ENCODE results near the gene NEK7. TPM values are rescaled to one million over a fixed set of nuclear protein-coding genes. Genes with fewer than 3 reads are reported as not detected.

NEK7 gene
- total and polyA plus RNA-seq, 2 of the 4 experiments (the other 2 are of a cell fraction): 89.0 to 467 TPM

GRCh38 chr1:198177546-198177945 is 20.7 kb downstream of the NEK7 start:
- intact Hi-C loops (cut with micrococcal nuclease): no loop called here
- Histone ChIP-seq H3K4ac (ENCODE audit: low read depth, low read length) (no peak overlapping the region), H2BK15ac (ENCODE audit: low read depth, low read length) (no peak overlapping the region), H4K91ac (ENCODE audit: insufficient read depth, low read depth, low read length) (no peak overlapping the region), H3K4me2 (ENCODE audit: low read depth, low read length) (peak overlapping the region; percentile 19; the same call in 1 of the 2 replicates), H3K27ac (ENCODE audit: insufficient read depth, low read length) (no peak overlapping the region), H2AK9ac (replicated peaks; ENCODE audit: low read depth, low read length, poor library complexity) (no peak overlapping the region), H2AFZ (replicated peaks; ENCODE audit: low read length, poor library complexity) (no peak overlapping the region), H2BK120ac (ENCODE audit: low read depth, low read length) (no peak overlapping the region), H4K8ac (ENCODE audit: low read depth in 2 of 2, low read length in 2 of 2) (no peak overlapping the region), H2BK5ac (ENCODE audit: low read depth, low read length, poor library complexity, severe bottlenecking) (no peak overlapping the region), H4K20me1 (ENCODE audit: insufficient read depth, low read length) (peaks cover 49% of the 10 kb centered on the region), H3K9me3 (ENCODE audit: control insufficient read depth, insufficient read depth, low read length) (no peaks in the 10 kb centered on the region), H3K79me1 (ENCODE audit: low read depth in 1 of 2, low read length in 2 of 2) (peaks cover 3 to 49% of the 10 kb centered on the region in 2 experiments; a peak in 2 of 4 replicates), H3K56ac (ENCODE audit: extremely low read depth, insufficient read depth, low read length) (no peak overlapping the region), H2BK20ac (ENCODE audit: low read depth, low read length) (no peak overlapping the region), H3K27me3 (ENCODE audit: control insufficient read depth, insufficient read depth, low read length) (no peaks in the 10 kb centered on the region), H3K18ac (ENCODE audit: low read depth, low read length) (no peak overlapping the region; the same call in 1 of the 2 replicates), H3K9me1 (ENCODE audit: insufficient read depth, low read length) (peaks cover 11% of the 10 kb centered on the region), H3K4me3 (ENCODE audit: insufficient read depth, low read depth, low read length) (no peak overlapping the region), H3K36me3 (ENCODE audit: control insufficient read depth, insufficient read depth, low read length) (no peaks in the 10 kb centered on the region), H3K23ac (ENCODE audit: low read depth, low read length) (no peak overlapping the region; the same call in 1 of the 2 replicates), H3K14ac (replicated peaks; ENCODE audit: low read depth, low read length) (no peak overlapping the region), H3K9ac (ENCODE audit: low read depth, low read length) (no peak overlapping the region), H3K4me1 (ENCODE audit: control insufficient read depth, insufficient read depth, low read length) (peaks cover 19% of the 10 kb centered on the region), H4K5ac (ENCODE audit: low read depth, low read length) (no peak overlapping the region), H2AK5ac (ENCODE audit: low read depth, low read length) (no peak overlapping the region)
- CTCF ChIA-PET: no interaction called here
- DNase-seq (no peak), ATAC-seq (ENCODE audit: low read depth) (no peak)
- POLR2A ChIA-PET (ENCODE audit: unreplicated experiment): no interaction called here
- in situ Hi-C loops (cut with MboI; ENCODE audit: low sequenced_read_pairs): no loop called here
- 33% methylated on average over 1 of the region's 2 CpGs; no CpG with 5 or more reads in 1 of the 2 experiments for WGBS, 2 experiments (ENCODE audit: extremely low coverage in 2 of 2, insufficient read length in 1 of 2)
- TF ChIP-seq CEBPB (IDR thresholded peaks at IDR 0.05; ENCODE audit: low read depth, low read length) (no peak), RFX5 (IDR thresholded peaks at IDR 0.05; ENCODE audit: low read depth, low read length) (no peak), RCOR1 (IDR thresholded peaks at IDR 0.05; ENCODE audit: insufficient replicate concordance, low read length) (no peak), ELK1 (IDR thresholded peaks at IDR 0.05; ENCODE audit: borderline replicate concordance, low read depth, low read length) (no peak), RAD21 (IDR thresholded peaks at IDR 0.05; ENCODE audit: low read length) (no peak), CHD1 (IDR thresholded peaks at IDR 0.05; ENCODE audit: low read depth, low read length) (no peak), NFE2L2 (IDR thresholded peaks at IDR 0.05; ENCODE audit: low read depth, low read length) (no peak), USF2 (IDR thresholded peaks at IDR 0.05; ENCODE audit: low read depth, low read length) (no peak), MXI1 (IDR thresholded peaks at IDR 0.05; ENCODE audit: borderline replicate concordance, low read depth, low read length) (no peak), FOS (IDR thresholded peaks at IDR 0.05; ENCODE audit: low read depth, low read length) (no peak), SMC3 (IDR thresholded peaks at IDR 0.05; ENCODE audit: low read depth, low read length) (no peak), MAFK (IDR thresholded peaks at IDR 0.05; ENCODE audit: low read depth, low read length) (no peak), BHLHE40 (IDR thresholded peaks at IDR 0.05; ENCODE audit: low read depth, low read length) (no peak), MAZ (IDR thresholded peaks at IDR 0.05; ENCODE audit: borderline replicate concordance, low read depth, low read length) (no peak), POLR2A (IDR thresholded peaks at IDR 0.05; ENCODE audit: low read depth, low read length) (no peak)
- TF ChIP-seq, protein P1, sequence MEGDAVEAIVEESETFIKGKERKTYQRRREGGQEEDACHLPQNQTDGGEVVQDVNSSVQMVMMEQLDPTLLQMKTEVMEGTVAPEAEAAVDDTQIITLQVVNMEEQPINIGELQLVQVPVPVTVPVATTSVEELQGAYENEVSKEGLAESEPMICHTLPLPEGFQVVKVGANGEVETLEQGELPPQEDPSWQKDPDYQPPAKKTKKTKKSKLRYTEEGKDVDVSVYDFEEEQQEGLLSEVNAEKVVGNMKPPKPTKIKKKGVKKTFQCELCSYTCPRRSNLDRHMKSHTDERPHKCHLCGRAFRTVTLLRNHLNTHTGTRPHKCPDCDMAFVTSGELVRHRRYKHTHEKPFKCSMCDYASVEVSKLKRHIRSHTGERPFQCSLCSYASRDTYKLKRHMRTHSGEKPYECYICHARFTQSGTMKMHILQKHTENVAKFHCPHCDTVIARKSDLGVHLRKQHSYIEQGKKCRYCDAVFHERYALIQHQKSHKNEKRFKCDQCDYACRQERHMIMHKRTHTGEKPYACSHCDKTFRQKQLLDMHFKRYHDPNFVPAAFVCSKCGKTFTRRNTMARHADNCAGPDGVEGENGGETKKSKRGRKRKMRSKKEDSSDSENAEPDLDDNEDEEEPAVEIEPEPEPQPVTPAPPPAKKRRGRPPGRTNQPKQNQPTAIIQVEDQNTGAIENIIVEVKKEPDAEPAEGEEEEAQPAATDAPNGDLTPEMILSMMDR (conservative IDR thresholded peaks at IDR 0.05; ENCODE audit: low read depth, low read length): no peak
- dilution Hi-C loops (cut with HindIII; ENCODE audit: low sequenced_read_pairs, unreplicated experiment): no loop called here
- BruUV-seq (replicated peaks): no TSS peak
